SK-N-DZ (cell line): ENCODE results near the gene LIN37.

ENCODE experiments used
- DNase-seq: peaks from one replicate; pipeline ENCODE4 v3.0.0-alpha.2; 2015; ENCODE audit warnings: low spot score

LIN37 gene

DNA sequence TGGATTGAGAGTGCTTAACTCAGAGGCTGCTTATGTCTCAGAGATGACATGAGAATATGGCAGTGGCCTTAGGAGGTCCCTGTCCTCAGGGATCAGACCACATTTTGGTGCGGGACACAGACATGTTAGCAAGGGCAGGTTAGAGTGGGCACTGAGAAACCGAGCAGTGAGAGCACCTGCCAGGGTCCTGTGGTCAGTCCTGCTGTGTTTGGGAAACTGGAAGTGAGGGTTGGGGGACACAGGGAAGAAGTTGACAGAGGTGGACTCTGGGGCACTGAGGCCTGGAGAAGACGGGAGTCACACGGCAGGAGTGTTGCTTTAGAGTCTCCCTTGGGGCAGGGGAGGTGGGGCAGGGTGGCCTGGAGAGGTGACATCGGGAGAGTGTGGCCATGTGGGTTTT lies 13.5 kb upstream of the LIN37 start:
- DNase-seq: no peak

GRCh38 chr19:35736913-35737886 lies 11.2 kb upstream of the LIN37 start:
- DNase-seq: no peak

DNA sequence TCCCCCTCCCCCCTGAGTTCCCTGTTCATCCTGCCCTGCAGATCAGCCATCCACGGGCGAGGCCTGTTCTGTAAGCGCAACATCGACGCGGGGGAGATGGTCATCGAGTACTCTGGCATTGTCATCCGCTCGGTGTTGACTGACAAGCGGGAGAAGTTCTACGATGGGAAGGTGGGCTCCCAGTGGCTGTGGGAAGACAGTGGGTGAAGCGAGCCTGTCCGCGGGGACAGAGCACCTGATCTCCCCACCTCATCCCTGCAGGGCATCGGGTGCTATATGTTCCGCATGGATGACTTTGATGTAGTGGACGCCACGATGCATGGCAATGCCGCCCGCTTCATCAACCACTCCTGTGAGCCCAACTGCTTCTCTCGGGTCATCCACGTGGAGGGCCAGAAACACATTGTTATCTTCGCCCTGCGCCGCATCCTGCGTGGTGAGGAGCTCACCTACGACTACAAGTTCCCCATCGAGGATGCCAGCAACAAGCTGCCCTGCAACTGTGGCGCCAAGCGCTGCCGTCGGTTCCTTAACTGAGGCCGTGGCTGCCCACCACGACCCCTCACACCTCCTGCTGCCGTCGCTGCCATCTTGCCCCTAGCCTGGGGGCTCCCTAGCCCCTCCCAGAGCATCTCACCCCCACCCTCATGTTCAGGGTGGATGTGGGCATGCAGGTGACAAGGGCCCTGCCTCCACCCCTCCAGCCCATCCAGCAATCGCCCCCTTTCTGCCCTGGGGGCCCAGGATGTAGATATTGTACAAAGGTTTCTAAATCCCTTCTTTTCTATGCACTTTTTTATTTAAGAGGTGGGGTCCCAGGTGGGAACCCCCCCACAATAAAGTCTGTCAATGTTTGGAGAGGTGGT lies 10.1 kb upstream of the LIN37 start:
- no peak for DNase-seq

GRCh38 chr19:35738887-35739229 lies 9.5 kb upstream of the LIN37 start:
- no peak for DNase-seq

- no peak for DNase-seq
Observed at GRCh38 chr19:35739275-35740107, 8.9 kb upstream of the LIN37 start.

DNA sequence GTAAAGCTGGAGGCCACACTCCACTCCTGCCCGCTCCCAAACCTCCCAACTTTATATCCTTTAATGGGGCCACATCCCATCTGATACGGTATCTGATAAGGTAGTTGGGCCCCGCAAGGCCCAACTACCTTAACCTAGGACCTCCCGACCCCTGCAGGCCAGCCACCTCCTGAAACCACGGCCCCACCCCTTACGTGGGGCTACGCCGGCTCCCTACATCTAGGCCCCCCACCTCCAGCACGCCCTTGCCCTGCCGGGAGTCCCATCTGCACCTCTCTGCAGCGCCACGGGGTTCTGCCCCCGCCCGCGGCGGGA lies 8.3 kb upstream of the LIN37 start:
- no peak for DNase-seq

GRCh38 chr19:35740423-35741202 lies 7.8 kb upstream of the LIN37 start:
- peak; percentile 98 for DNase-seq

GRCh38 chr19:35741203-35741515 lies 7.2 kb upstream of the LIN37 start:
- DNase-seq: no peak

GRCh38 chr19:35742121-35742724 lies 6.2 kb upstream of the LIN37 start, which contains the start of gene IGFLR1:
Gene IGFLR1 (minus strand): TSS chr19:35742452. CDS start chr19:35741180, 1,272 bp downstream.
- no peak for DNase-seq

DNA sequence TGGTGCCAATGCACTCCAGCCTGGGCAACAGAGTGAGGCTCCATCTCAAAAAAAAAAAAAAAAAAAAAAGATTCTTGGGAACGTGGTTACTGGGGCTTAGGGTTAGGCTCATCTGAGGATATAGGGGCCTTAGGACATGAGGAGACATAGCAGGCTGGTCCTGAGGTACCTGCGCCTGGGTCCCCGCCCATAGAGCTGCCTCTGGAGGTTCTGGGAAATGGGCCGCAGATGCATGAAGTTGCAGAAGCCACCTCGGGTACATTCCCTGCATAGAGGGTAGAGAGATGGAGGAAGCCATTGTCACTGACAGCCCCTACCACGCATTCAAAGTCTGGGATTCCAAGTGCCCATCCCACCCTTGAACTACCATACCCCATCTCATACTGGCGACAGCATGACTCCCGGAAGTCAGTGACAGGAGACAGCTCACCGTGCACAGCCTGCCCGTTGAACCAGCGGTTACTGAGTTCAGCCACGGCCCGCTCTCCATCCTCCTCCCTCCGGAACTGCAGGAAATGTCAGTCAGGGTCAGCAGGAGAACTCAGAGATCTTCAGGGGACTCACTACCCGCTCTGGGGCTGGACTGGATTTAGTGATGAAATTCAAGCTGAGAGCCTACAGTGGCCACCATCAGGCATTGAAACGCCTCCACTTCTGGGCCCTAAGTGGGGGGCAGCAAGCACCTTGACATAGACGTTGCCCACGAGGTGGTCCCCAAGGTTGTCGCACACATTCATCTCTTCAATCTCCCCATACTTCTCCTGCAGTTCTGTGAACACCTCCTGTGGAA lies 4.5 kb upstream of the LIN37 start:
- DNase-seq: no peak

- peak; percentile 96 for DNase-seq
Observed at GRCh38 chr19:35744430-35745327, 3.7 kb upstream of the LIN37 start.

- peak; percentile 98 for DNase-seq
Observed at GRCh38 chr19:35745328-35746086, 2.9 kb upstream of the LIN37 start, which contains the start of the genes PSENEN and U2AF1L4. Gene PSENEN (plus strand): TSS chr19:35745651. CDS start chr19:35745931, 280 bp downstream. Gene U2AF1L4 (minus strand): TSS chr19:35745418. CDS start chr19:35745391, 27 bp downstream.

GRCh38 chr19:35746087-35746462 lies 2.3 kb upstream of the LIN37 start:
- no peak for DNase-seq

DNA sequence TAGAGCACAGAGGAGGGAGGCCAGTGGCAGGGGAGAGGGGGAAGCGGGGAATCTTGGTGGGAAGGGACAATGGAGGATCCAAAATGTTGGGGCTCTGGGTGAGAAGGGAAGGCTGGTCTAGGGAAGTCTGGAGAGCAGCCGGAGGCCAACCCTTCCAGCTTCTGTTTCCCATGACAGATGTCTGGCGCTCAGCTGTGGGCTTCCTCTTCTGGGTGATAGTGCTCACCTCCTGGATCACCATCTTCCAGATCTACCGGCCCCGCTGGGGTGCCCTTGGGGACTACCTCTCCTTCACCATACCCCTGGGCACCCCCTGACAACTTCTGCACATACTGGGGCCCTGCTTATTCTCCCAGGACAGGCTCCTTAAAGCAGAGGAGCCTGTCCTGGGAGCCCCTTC lies 1.8 kb upstream of the LIN37 start:
- no peak for DNase-seq

GRCh38 chr19:35750167-35750566 lies 1.8 kb downstream of the LIN37 start:
- DNase-seq: no peak

GRCh38 chr19:35751839-35752745 lies 3.7 kb downstream of the LIN37 start:
- no peak for DNase-seq
